Caco-2 (cell line): ENCODE results near the gene CDSN. TPM values are rescaled to one million over a fixed set of nuclear protein-coding genes. Genes with fewer than 3 reads are reported as not detected.
A peak's percentile ranks its signal among the peaks of the same experiment; 100 is the strongest.

ENCODE experiments used
- BruUV-seq: library from RNA; stranded (reverse); fragments of 400-500 nt; replicated peaks from 2 replicates; lab custom pipeline; 2021; lab: Mats Ljungman, UMichigan
- CTCF ChIA-PET: fragments of 300-600 bp; sonication (Branson Sonifier 250); formaldehyde crosslinking; loops from one replicate; lab custom pipeline; 2022; ENCODE audit warnings: antibody characterized with exemption; lab: Charles Lee
- POLR2A ChIA-PET: fragments of 300-600 bp; sonication (Branson Sonifier 250); formaldehyde crosslinking; loops from one replicate; lab custom pipeline; 2022; ENCODE audit warnings: antibody characterized with exemption; lab: Charles Lee
- DNase-seq, 2 experiments: peaks; one replicate each; pipeline versions ENCODE4 v3.0.0 to v3.0.0-alpha.2; 2020 to 2022
- H3K27me3 ChIP-seq: replicated peaks from 2 replicates; pipeline ENCODE4 v1.6.0; 2011; ENCODE audit warnings: low read length; ENCODE audit not compliant: control insufficient read depth, insufficient read depth
- H3K36me3 ChIP-seq: 2 replicates; pipeline ENCODE4 v1.5.1; 2011; ENCODE audit warnings: low read length; ENCODE audit not compliant: control insufficient read depth, insufficient read depth
- H3K4me1 ChIP-seq: fragments of 250-450 bp; sonication (Bioruptor Pico); 2 replicates; pipeline ENCODE4 v1.5.1; 2020; ENCODE audit warnings: mild to moderate bottlenecking
- H3K4me3 ChIP-seq: 2 replicates; pipeline ENCODE4 v1.5.1; 2011; ENCODE audit warnings: low read depth, mild to moderate bottlenecking, control low read depth, low read length
- H3K9me3 ChIP-seq: fragments of 250-450 bp; sonication (Bioruptor Pico); 2 replicates; pipeline ENCODE4 v1.5.1; 2020; ENCODE audit warnings: mild to moderate bottlenecking, moderate library complexity
- H3K27ac Mint-ChIP-seq: one replicate; pipeline ENCODE4 v1.8.0; 2022; ENCODE audit warnings: mixed read lengths; ENCODE audit not compliant: unreplicated experiment
- H3K27me3 Mint-ChIP-seq: one replicate; pipeline ENCODE4 v1.8.0; 2022; ENCODE audit warnings: mixed read lengths; ENCODE audit not compliant: insufficient read depth, unreplicated experiment
- H3K36me3 Mint-ChIP-seq: one replicate; pipeline ENCODE4 v1.8.0; 2022; ENCODE audit warnings: mild to moderate bottlenecking, mixed read lengths; ENCODE audit not compliant: insufficient read depth, unreplicated experiment
- H3K4me1 Mint-ChIP-seq: one replicate; pipeline ENCODE4 v1.8.0; 2022; ENCODE audit warnings: low read depth, mixed read lengths; ENCODE audit not compliant: unreplicated experiment
- H3K4me3 Mint-ChIP-seq: one replicate; pipeline ENCODE4 v1.8.0; 2022; ENCODE audit warnings: mild to moderate bottlenecking, moderate library complexity, mixed read lengths; ENCODE audit not compliant: unreplicated experiment
- H3K9me3 Mint-ChIP-seq: one replicate; pipeline ENCODE4 v1.8.0; 2022; ENCODE audit warnings: mixed read lengths; ENCODE audit not compliant: unreplicated experiment
- intact Hi-C: fragments of 100-400 bp; cut with micrococcal nuclease; formaldehyde crosslinking; loops from one replicate; pipeline ENCODE4 v1.10.0; 2022; ENCODE audit not compliant: unreplicated experiment
- total RNA-seq: library from RNA; stranded (reverse); gene quantifications from 2 replicates; pipeline ENCODE4 v1.2.3, GENCODE V29; 2022
- TF ChIP-seq, protein P1 (sequence below), 2 experiments: fragments of 200-600 bp in 1 of 2; IDR thresholded peaks; 1 replicate in 1 of 2; 2 replicates in 1 of 2; pipeline versions ENCODE4 v1.5.1 to v1.8.0; 2011 to 2022; ENCODE audit warnings: antibody characterized with exemption in 1 of 2, control low read depth in 1 of 2, inconsistent platforms in 1 of 2, low read depth in 1 of 2, low read length in 1 of 2, mild to moderate bottlenecking in 1 of 2, moderate library complexity in 1 of 2; ENCODE audit not compliant: insufficient read depth in 1 of 2, severe bottlenecking in 1 of 2, unreplicated experiment in 1 of 2

CDSN gene
- total RNA-seq, 1 experiment from 2014 or later: not detected

DNA sequence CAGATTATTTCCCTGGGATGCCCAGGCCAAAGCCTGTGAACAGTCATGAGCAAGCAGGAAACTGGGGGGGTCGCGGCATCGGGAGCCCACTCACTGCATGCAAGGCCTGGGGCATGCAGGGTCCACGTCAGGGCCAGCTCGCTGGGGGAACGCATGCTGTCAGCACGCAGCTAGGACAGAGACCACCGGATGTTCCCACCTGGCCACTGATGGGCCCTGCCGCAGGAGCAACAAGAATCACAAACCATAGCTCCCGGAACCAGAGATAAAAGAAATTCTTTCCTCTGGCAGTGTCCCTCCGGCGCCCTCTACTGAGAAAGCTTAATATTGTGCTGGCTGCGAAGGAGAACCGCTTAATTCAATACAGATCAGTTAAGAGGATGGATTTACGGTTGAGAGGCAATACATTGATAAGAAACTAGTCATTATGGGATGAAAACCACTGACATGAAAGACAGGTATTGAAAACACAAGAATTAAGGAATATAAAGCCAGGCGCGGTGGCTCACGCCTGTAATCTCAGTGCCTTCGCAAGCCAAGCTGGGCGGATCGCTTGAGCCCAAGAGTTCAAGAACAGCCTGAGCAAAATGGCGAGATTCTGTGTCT, 40.5 kb downstream of the CDSN start:
- intact Hi-C loops: loop anchor here (2.0 to 10.0 kb wide), 2 partner anchors 165 to 335 kb away; partner anchors contain the start of genes FLOT1, IER3 and VARS2
- Mint-ChIP-seq H3K9me3 (no peaks in the 10 kb centered on the region), H3K4me3 (no peak overlapping the region), H3K4me1 (peaks cover 8% of the 10 kb centered on the region), H3K27ac (no peak overlapping the region), H3K27me3 (peaks cover 5% of the 10 kb centered on the region), H3K36me3 (no peaks in the 10 kb centered on the region)
- ChIA-PET POLR2A (interaction anchor here (1.1 kb wide), 1 partner anchor 166 kb away, joined by 5 read pairs; the partner anchor contains the start of gene VARS2), CTCF (interaction anchor here (0.6 to 1.5 kb wide), 22 partner anchors 9 to 407 kb away, joined by 3 to 51 read pairs (median 6); partner anchors contain the start of genes DDR1, DHX16, FLOT1 and GTF2H4)
- no peaks in the 10 kb centered on the region for H3K9me3 ChIP-seq
- H3K4me3 ChIP-seq: no peak overlapping the region
- peak; percentile 71 to 78 for DNase-seq
- H3K36me3 ChIP-seq: no peaks in the 10 kb centered on the region
- no TSS peak for BruUV-seq
- H3K27me3 ChIP-seq: no peaks in the 10 kb centered on the region
- H3K4me1 ChIP-seq: 0 out of 2 replicates have a peak, but pooled peaks cover 5% of the 10 kb centered on the region
- TF ChIP-seq, protein P1, sequence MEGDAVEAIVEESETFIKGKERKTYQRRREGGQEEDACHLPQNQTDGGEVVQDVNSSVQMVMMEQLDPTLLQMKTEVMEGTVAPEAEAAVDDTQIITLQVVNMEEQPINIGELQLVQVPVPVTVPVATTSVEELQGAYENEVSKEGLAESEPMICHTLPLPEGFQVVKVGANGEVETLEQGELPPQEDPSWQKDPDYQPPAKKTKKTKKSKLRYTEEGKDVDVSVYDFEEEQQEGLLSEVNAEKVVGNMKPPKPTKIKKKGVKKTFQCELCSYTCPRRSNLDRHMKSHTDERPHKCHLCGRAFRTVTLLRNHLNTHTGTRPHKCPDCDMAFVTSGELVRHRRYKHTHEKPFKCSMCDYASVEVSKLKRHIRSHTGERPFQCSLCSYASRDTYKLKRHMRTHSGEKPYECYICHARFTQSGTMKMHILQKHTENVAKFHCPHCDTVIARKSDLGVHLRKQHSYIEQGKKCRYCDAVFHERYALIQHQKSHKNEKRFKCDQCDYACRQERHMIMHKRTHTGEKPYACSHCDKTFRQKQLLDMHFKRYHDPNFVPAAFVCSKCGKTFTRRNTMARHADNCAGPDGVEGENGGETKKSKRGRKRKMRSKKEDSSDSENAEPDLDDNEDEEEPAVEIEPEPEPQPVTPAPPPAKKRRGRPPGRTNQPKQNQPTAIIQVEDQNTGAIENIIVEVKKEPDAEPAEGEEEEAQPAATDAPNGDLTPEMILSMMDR (IDR thresholded peaks at IDR 0.05; ENCODE audit: insufficient read depth in 1 of 2, low read depth in 1 of 2, low read length in 1 of 2, severe bottlenecking in 1 of 2, unreplicated experiment in 1 of 2): peak; percentile 63 to 82

DNA sequence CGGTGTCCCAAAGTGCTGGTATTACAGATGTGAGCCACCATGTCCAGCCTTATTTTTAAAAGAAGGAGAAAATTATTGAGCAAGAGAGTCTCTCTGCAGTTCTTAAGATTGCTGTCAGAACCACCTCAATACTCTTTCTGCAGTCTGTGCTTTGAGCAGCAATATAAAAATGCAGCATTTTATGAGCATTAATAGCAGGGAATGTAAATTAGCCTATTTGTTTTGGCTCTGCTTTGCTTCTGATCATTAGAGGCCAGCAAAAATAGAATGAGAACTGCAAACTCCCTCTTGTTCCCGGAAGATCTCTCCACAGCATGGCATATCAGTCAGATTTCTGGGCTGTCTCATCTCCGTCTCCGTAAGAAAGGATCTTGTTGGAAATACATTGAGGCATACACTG, 43.6 kb downstream of the CDSN start:
- H3K27ac Mint-ChIP-seq: no peak overlapping the region
- H3K4me1 Mint-ChIP-seq: peaks cover 8% of the 10 kb centered on the region
- H3K9me3 Mint-ChIP-seq: no peaks in the 10 kb centered on the region
- no peaks in the 10 kb centered on the region for H3K9me3 ChIP-seq
- H3K27me3 Mint-ChIP-seq: peaks cover 5% of the 10 kb centered on the region
- no peak overlapping the region for H3K4me3 Mint-ChIP-seq
- TF ChIP-seq, protein P1 (IDR thresholded peaks at IDR 0.05; ENCODE audit: insufficient read depth in 1 of 2, low read depth in 1 of 2, low read length in 1 of 2, severe bottlenecking in 1 of 2, unreplicated experiment in 1 of 2): no peak
- no peaks in the 10 kb centered on the region for H3K27me3 ChIP-seq
- H3K36me3 Mint-ChIP-seq: no peaks in the 10 kb centered on the region
- 0 out of 2 replicates have a peak, but pooled peaks cover 5% of the 10 kb centered on the region for H3K4me1 ChIP-seq
- no peak for DNase-seq
- ChIA-PET CTCF (no interaction called here), POLR2A (no interaction called here)
- intact Hi-C loops: no loop called here
- H3K36me3 ChIP-seq: no peaks in the 10 kb centered on the region
- no TSS peak for BruUV-seq
- H3K4me3 ChIP-seq: no peak overlapping the region

DNA sequence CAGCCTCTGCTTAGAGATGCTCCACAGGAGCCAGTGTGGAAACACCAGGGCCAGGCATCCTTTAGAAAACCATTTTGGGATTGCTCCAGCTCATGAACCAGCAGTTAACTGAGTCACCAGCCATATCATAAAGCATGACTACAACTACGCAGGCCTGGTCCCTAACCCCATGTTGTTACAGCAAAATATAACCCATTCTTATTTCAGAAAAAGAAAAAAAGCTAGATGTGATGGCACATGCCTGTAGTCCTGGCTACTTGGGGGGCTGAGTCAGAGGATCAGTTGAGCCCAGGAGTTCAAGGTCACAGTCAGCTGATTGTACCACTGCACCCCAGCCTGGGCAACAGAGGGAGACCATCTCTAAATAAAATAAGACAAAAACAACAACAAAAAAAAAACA, 44.7 kb downstream of the CDSN start:
- no peaks in the 10 kb centered on the region for H3K9me3 Mint-ChIP-seq
- ChIA-PET POLR2A (no interaction called here), CTCF (no interaction called here)
- no peaks in the 10 kb centered on the region for H3K36me3 Mint-ChIP-seq
- TF ChIP-seq, protein P1 (IDR thresholded peaks at IDR 0.05; ENCODE audit: insufficient read depth in 1 of 2, low read depth in 1 of 2, low read length in 1 of 2, severe bottlenecking in 1 of 2, unreplicated experiment in 1 of 2): no peak
- H3K27me3 ChIP-seq: no peaks in the 10 kb centered on the region
- no peak for DNase-seq
- H3K9me3 ChIP-seq: no peaks in the 10 kb centered on the region
- H3K27me3 Mint-ChIP-seq: peaks cover 5% of the 10 kb centered on the region
- no TSS peak for BruUV-seq
- H3K4me3 ChIP-seq: no peak overlapping the region
- H3K36me3 ChIP-seq: no peaks in the 10 kb centered on the region
- no peak overlapping the region for H3K4me3 Mint-ChIP-seq
- intact Hi-C loops: no loop called here
- no peak overlapping the region for H3K27ac Mint-ChIP-seq
- peaks cover 8% of the 10 kb centered on the region for H3K4me1 Mint-ChIP-seq
- H3K4me1 ChIP-seq: 0 out of 2 replicates have a peak, but pooled peaks cover 5% of the 10 kb centered on the region
